ENCODE measurements around the gene IL25.

Gene IL25

GRCh38 chr14:23335623-23336022, 37.0 kb upstream of the IL25 start:
- no peak for ATAC-seq

GRCh38 chr14:23339506-23340268, 32.9 kb upstream of the IL25 start:
- no peak for TF ChIP-seq ZFP30 (CRISPR knock-in tag; IDR thresholded peaks at IDR 0.05)
- no peak for TF ChIP-seq ISL1 (CRISPR knock-in tag; IDR thresholded peaks at IDR 0.05)
- TF ChIP-seq ZNF70 (CRISPR knock-in tag; IDR thresholded peaks at IDR 0.05) = no peak
- no peak for TF ChIP-seq TSHZ2 (CRISPR knock-in tag; IDR thresholded peaks at IDR 0.05)
- no peak for TF ChIP-seq RARB (CRISPR knock-in tag; IDR thresholded peaks at IDR 0.05)
- no peak for ATAC-seq

More at GRCh38 chr14:23335623-23336022, 37.0 kb upstream of the IL25 start:
- TF ChIP-seq OSR1 (CRISPR knock-in tag; IDR thresholded peaks at IDR 0.05) (no peak), CREB5 (CRISPR knock-in tag; IDR thresholded peaks at IDR 0.05; ENCODE audit: low read depth) (no peak), SNAI2 (CRISPR knock-in tag; IDR thresholded peaks at IDR 0.05) (no peak), ARNTL (CRISPR knock-in tag; IDR thresholded peaks at IDR 0.05; ENCODE audit: borderline replicate concordance, low read depth) (no peak), CSDC2 (CRISPR knock-in tag; IDR thresholded peaks at IDR 0.05) (no peak), TSHZ2 (CRISPR knock-in tag; IDR thresholded peaks at IDR 0.05) (no peak), ZFP30 (CRISPR knock-in tag; IDR thresholded peaks at IDR 0.05) (no peak), ESRRG (CRISPR knock-in tag; IDR thresholded peaks at IDR 0.05) (no peak), TCF4 (CRISPR knock-in tag; IDR thresholded peaks at IDR 0.05; ENCODE audit: borderline replicate concordance) (no peak)

DNA sequence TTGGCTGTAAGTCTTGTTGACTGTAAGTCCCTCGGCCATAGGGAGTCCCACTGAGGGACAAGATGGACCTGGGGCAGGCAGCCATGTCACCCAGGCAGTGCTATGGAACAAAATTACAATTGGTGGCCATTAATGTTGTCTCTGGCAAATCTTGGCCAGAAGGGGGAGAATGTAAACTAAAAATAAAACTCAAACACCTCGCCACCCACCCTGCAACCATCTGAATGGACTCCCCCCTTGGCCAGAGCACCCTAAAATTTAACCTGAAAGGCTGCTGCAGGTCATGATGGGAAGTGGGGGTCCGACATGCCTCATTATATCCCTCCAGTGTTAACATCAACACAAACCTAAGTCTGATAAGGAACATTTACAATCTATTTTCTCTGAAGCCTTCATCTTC, 28.1 kb upstream of the IL25 start:
- no peak for ATAC-seq
- no peak for TF ChIP-seq PPARA (CRISPR knock-in tag; IDR thresholded peaks at IDR 0.05; ENCODE audit: borderline replicate concordance)
- no peak for TF ChIP-seq ZFP30 (CRISPR knock-in tag; IDR thresholded peaks at IDR 0.05)
- TF ChIP-seq RARB (CRISPR knock-in tag; IDR thresholded peaks at IDR 0.05) = no peak
- TF ChIP-seq TSHZ2 (CRISPR knock-in tag; IDR thresholded peaks at IDR 0.05) = no peak
- TF ChIP-seq ESRRG (CRISPR knock-in tag; IDR thresholded peaks at IDR 0.05) = no peak
- no peak for TF ChIP-seq TCF4 (CRISPR knock-in tag; IDR thresholded peaks at IDR 0.05; ENCODE audit: borderline replicate concordance)
- no peak for TF ChIP-seq ZNF565 (CRISPR knock-in tag; conservative IDR thresholded peaks at IDR 0.05; ENCODE audit: low read depth)
- no peak for TF ChIP-seq TOX (CRISPR knock-in tag; IDR thresholded peaks at IDR 0.05; ENCODE audit: borderline replicate concordance)
- TF ChIP-seq ZFP3 (CRISPR knock-in tag; IDR thresholded peaks at IDR 0.05) = no peak
- TF ChIP-seq ISL1 (CRISPR knock-in tag; IDR thresholded peaks at IDR 0.05) = no peak
- no peak for TF ChIP-seq ARNTL (CRISPR knock-in tag; IDR thresholded peaks at IDR 0.05; ENCODE audit: borderline replicate concordance, low read depth)
- no peak for TF ChIP-seq BACH2 (CRISPR knock-in tag; IDR thresholded peaks at IDR 0.05; ENCODE audit: borderline replicate concordance)
- no peak for TF ChIP-seq GLIS3 (CRISPR knock-in tag; IDR thresholded peaks at IDR 0.05)
- TF ChIP-seq CSDC2 (CRISPR knock-in tag; IDR thresholded peaks at IDR 0.05) = no peak
- TF ChIP-seq, protein P1, sequence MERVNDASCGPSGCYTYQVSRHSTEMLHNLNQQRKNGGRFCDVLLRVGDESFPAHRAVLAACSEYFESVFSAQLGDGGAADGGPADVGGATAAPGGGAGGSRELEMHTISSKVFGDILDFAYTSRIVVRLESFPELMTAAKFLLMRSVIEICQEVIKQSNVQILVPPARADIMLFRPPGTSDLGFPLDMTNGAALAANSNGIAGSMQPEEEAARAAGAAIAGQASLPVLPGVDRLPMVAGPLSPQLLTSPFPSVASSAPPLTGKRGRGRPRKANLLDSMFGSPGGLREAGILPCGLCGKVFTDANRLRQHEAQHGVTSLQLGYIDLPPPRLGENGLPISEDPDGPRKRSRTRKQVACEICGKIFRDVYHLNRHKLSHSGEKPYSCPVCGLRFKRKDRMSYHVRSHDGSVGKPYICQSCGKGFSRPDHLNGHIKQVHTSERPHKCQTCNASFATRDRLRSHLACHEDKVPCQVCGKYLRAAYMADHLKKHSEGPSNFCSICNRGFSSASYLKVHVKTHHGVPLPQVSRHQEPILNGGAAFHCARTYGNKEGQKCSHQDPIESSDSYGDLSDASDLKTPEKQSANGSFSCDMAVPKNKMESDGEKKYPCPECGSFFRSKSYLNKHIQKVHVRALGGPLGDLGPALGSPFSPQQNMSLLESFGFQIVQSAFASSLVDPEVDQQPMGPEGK (CRISPR knock-in tag; IDR thresholded peaks at IDR 0.05; ENCODE audit: borderline replicate concordance) = no peak
- TF ChIP-seq SNAI2 (CRISPR knock-in tag; IDR thresholded peaks at IDR 0.05) = no peak
- no peak for TF ChIP-seq POU6F1 (CRISPR knock-in tag; IDR thresholded peaks at IDR 0.05; ENCODE audit: borderline replicate concordance, low read depth)
